B cell (primary cell): ENCODE data around the gene TLR10. TPM values are rescaled to one million over a fixed set of nuclear protein-coding genes. Genes with fewer than 3 reads are reported as not detected.

Source experiments
- ATAC-seq: fragments of 200-7000 bp; cut with Tn5 transposase; one replicate; pipeline ENCODE4 v1.10.0; 2021; ENCODE audit warnings: low read depth, mild to moderate bottlenecking, moderate number of reproducible peaks, moderate library complexity
- CTCF ChIA-PET: fragments of 350-600 bp; sonication (Branson Sonifier 250); formaldehyde crosslinking; loops from one replicate; lab custom pipeline; 2021; ENCODE audit warnings: antibody characterized with exemption, inconsistent platforms; lab: Charles Lee
- POLR2A ChIA-PET: fragments of 350-600 bp; sonication (Branson Sonifier 250); formaldehyde crosslinking; loops from one replicate; lab custom pipeline; 2021; ENCODE audit warnings: antibody characterized with exemption; lab: Charles Lee
- DNase-seq: peaks from one replicate; pipeline ENCODE4 v3.0.0; 2013
- H2AFZ ChIP-seq: 2 replicates; pipeline ENCODE4 v1.6.1; 2012; ENCODE audit warnings: mild to moderate bottlenecking, low read depth, low read length; ENCODE audit not compliant: insufficient read depth, poor library complexity, severe bottlenecking
- H3K27ac ChIP-seq, 2 donors: 1 replicate in 1 of 2; 2 replicates in 1 of 2; pipeline ENCODE4 v1.5.1; 2012 to 2013; ENCODE audit warnings: low read length in 2 of 2, mild to moderate bottlenecking in 2 of 2, moderate library complexity in 1 of 2
- H3K27me3 ChIP-seq, 4 experiments: fragments of 200-600 bp in 1 of 4; sonication (generic) in 1 of 4; replicated peaks in 1 of 4; 1 replicate in 2 of 4; 2 replicates in 2 of 4; pipeline versions ENCODE4 v1.6.1 to v1.7.0; 2013 to 2016; ENCODE audit warnings: low read length in 3 of 4, mild to moderate bottlenecking in 2 of 4, mixed read lengths in 1 of 4, moderate library complexity in 1 of 4; ENCODE audit not compliant: insufficient read depth in 4 of 4, control insufficient read depth in 3 of 4; ENCODE audit errors: control extremely low read depth in 1 of 4
- H3K36me3 ChIP-seq, 2 experiments: replicated peaks in 1 of 2; 1 replicate in 1 of 2; 2 replicates in 1 of 2; pipeline versions ENCODE4 v1.6.1 to v1.7.1; 2013; ENCODE audit warnings: low read length in 1 of 2; ENCODE audit not compliant: insufficient read depth in 2 of 2, control insufficient read depth in 1 of 2; ENCODE audit errors: control extremely low read depth in 1 of 2, extremely low read depth in 1 of 2
- H3K4me1 ChIP-seq, 2 donors: fragments of 200-600 bp in 1 of 2; sonication (generic) in 1 of 2; 1 replicate in 1 of 2; 2 replicates in 1 of 2; pipeline versions ENCODE4 v1.5.1 to v1.6.1; 2013 to 2017; ENCODE audit warnings: low read length in 2 of 2; ENCODE audit not compliant: control insufficient read depth in 2 of 2, insufficient read depth in 2 of 2
- H3K4me2 ChIP-seq: replicated peaks from 2 replicates; pipeline ENCODE3; 2012; ENCODE audit warnings: mild to moderate bottlenecking, low read depth, low read length; ENCODE audit not compliant: poor library complexity, severe bottlenecking
- H3K4me3 ChIP-seq, 5 experiments: fragments of 200-600 bp in 1 of 5; sonication (generic) in 1 of 5; 1 replicate in 3 of 5; 2 replicates in 2 of 5; pipeline versions ENCODE4 v1.5.1 to v1.7.0; 2011 to 2016; ENCODE audit warnings: low read length in 4 of 5, mild to moderate bottlenecking in 4 of 5, low read depth in 2 of 5, control low read depth in 1 of 5, moderate library complexity in 1 of 5; ENCODE audit not compliant: insufficient read depth in 1 of 5; ENCODE audit errors: control extremely low read depth in 1 of 5, extremely low read depth in 1 of 5
- H3K79me2 ChIP-seq: fragments of 200-600 bp; sonication (generic); one replicate; pipeline ENCODE4 v1.6.0; 2016; ENCODE audit warnings: low read length; ENCODE audit not compliant: control insufficient read depth, insufficient read depth
- H3K9ac ChIP-seq: fragments of 200-600 bp; sonication (generic); 2 replicates; pipeline ENCODE4 v1.6.1; 2017; ENCODE audit warnings: mild to moderate bottlenecking, low read length, moderate library complexity
- H3K9me3 ChIP-seq, 3 donors: one replicate each; pipeline versions ENCODE4 v1.6.1 to v1.7.1; 2013; ENCODE audit warnings: low read length in 2 of 3; ENCODE audit not compliant: control insufficient read depth in 2 of 3, insufficient read depth in 1 of 3; ENCODE audit errors: control extremely low read depth in 1 of 3
- H4K20me1 ChIP-seq: 2 replicates; pipeline ENCODE4 v1.6.0; 2012; ENCODE audit warnings: mild to moderate bottlenecking, low read length; ENCODE audit not compliant: insufficient read depth, control insufficient read depth, poor library complexity, severe bottlenecking
- H3K27ac Mint-ChIP-seq: one replicate; pipeline ENCODE4 v1.8.0; 2021; ENCODE audit warnings: mixed read lengths
- H3K27me3 Mint-ChIP-seq: one replicate; pipeline ENCODE4 v1.8.0; 2021; ENCODE audit warnings: mixed read lengths
- H3K4me1 Mint-ChIP-seq: one replicate; pipeline ENCODE4 v1.8.0; 2021; ENCODE audit warnings: mixed read lengths
- H3K4me3 Mint-ChIP-seq: one replicate; pipeline ENCODE4 v1.8.0; 2021; ENCODE audit warnings: mixed read lengths
- H3K9me3 Mint-ChIP-seq: one replicate; pipeline ENCODE4 v1.8.0; 2022; ENCODE audit warnings: mixed read lengths; ENCODE audit not compliant: insufficient read depth
- EZH2 ChIP-seq: IDR thresholded peaks from 2 replicates; pipeline ENCODE4 v1.6.1; 2012; ENCODE audit warnings: borderline replicate concordance, low read depth, mild to moderate bottlenecking, moderate library complexity, low read length; ENCODE audit not compliant: insufficient read depth, poor library complexity, severe bottlenecking
- WGBS: methylation state at CpG from one replicate; pipeline ENCODE4 v1.1.5; 2013; ENCODE audit warnings: missing lambda C conversion rate; ENCODE audit not compliant: insufficient coverage; 5-methylcytosine and 5-hydroxymethylcytosine counted together
- intact Hi-C: fragments of 100-400 bp; cut with micrococcal nuclease; formaldehyde crosslinking; loops from one replicate; pipeline ENCODE4 v1.10.0; 2022
- polyA plus RNA-seq: library from polyadenylated mRNA; depleted of rRNA; stranded (reverse); fragments of >200 nt; gene quantifications from 2 replicates; pipeline ENCODE4 v1.2.3, GENCODE V29; 2012
- total RNA-seq, 2 donors: library from RNA; stranded (reverse); fragments of 120-200 nt in 1 of 2; gene quantifications; 1 replicate in 1 of 2; 2 replicates in 1 of 2; pipeline versions ENCODE4 v1.2.3 to v1.2.4, GENCODE V29; 2013 to 2022
- TF ChIP-seq, protein P1 (sequence below): fragments of 200-600 bp; IDR thresholded peaks from one replicate; pipeline ENCODE4 v1.8.0; 2022; ENCODE audit warnings: antibody characterized with exemption, mild to moderate bottlenecking

Gene TLR10
- total and polyA plus RNA-seq, 2 donors (not counting 1 experiment from before 2014, with no cell fraction given): 48.0 to 51.5 TPM

DNA sequence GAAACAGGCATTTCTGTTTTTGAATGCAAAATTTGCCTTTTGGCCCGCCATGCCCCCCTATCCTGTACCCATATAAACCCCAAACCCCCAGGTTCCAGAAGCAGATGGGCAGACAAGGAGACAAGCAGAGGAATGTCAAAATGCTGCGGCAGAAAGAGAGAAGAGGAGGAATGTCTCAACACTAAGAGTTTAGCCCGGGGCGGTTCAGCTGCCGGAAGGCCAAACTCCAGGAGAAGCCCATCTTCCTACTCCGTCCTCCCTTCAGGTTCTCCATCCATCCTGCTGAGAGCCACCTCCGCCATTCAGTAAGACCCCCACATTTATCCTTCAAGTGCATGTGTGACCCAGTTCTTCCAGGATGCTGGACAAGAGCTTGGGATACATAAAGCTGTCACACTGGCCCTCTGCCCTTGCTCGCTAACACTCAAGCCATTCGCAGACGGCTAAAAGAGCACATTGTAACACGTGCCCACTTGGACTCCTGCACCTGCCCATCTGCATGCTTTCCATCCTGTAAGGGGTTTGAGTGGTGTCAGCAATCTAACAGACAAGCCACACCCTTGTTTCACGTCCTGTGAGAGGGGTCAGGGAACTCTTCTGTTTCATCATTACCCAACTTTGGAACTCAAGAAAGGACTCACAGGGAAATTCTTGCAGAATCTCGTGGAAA is 31.3 kb downstream of the TLR10 start:
- Histone ChIP-seq H3K4me2 (no peak overlapping the region), H3K4me3 (no peak overlapping the region), H2AFZ (no peak overlapping the region), H3K27ac (no peak overlapping the region), H3K4me1 (peaks cover 0 to 10% of the 10 kb centered on the region in 2 donors), H4K20me1 (no peaks in the 10 kb centered on the region), H3K9ac (no peak overlapping the region), H3K9me3 (peaks cover 1 to 25% (median 21%) of the 10 kb centered on the region in 3 donors), H3K79me2 (peaks cover 5% of the 10 kb centered on the region), H3K36me3 (no peaks in the 10 kb centered on the region), H3K27me3 (no peaks in the 10 kb centered on the region)
- H3K27me3 Mint-ChIP-seq: no peaks in the 10 kb centered on the region
- ChIA-PET POLR2A (no interaction called here), CTCF (interaction anchor here (1.0 kb wide), 1 partner anchor 109 kb away, joined by 3 read pairs; no protein-coding TSS in a partner anchor)
- TF ChIP-seq EZH2: no peak
- TF ChIP-seq, protein P1, sequence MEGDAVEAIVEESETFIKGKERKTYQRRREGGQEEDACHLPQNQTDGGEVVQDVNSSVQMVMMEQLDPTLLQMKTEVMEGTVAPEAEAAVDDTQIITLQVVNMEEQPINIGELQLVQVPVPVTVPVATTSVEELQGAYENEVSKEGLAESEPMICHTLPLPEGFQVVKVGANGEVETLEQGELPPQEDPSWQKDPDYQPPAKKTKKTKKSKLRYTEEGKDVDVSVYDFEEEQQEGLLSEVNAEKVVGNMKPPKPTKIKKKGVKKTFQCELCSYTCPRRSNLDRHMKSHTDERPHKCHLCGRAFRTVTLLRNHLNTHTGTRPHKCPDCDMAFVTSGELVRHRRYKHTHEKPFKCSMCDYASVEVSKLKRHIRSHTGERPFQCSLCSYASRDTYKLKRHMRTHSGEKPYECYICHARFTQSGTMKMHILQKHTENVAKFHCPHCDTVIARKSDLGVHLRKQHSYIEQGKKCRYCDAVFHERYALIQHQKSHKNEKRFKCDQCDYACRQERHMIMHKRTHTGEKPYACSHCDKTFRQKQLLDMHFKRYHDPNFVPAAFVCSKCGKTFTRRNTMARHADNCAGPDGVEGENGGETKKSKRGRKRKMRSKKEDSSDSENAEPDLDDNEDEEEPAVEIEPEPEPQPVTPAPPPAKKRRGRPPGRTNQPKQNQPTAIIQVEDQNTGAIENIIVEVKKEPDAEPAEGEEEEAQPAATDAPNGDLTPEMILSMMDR: no peak
- H3K4me3 Mint-ChIP-seq: no peak overlapping the region
- intact Hi-C loops: no loop called here
- DNase-seq (no peak), ATAC-seq (no peak)
- H3K9me3 Mint-ChIP-seq: peaks cover 9% of the 10 kb centered on the region
- no peak overlapping the region for H3K27ac Mint-ChIP-seq
- WGBS: 92% methylated on average over 8 of the region's 13 CpGs
- H3K4me1 Mint-ChIP-seq: peaks cover 6% of the 10 kb centered on the region

DNA sequence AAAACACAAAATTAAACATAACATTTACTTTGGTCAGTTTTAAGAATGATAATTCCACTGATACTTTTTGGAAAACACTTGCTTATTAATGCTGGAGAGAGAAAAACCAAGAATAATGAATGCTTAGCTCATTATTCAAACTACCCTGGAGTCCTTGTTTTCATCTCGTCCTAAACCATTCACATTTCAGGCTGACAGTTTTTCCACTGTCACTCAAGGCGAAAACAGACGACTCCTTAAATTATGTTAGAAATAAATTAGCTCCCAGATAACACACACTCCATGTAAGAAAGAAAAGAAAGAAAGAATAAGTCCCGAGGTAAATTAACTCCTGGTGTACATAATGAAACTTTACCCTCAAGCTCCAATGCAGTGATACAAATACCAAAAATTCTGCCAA is 33.5 kb downstream of the TLR10 start:
- Histone ChIP-seq H3K79me2 (no peaks in the 10 kb centered on the region), H3K9me3 (peaks cover 1 to 27% (median 27%) of the 10 kb centered on the region in 3 donors), H3K4me1 (peaks cover under 1 to 14% of the 10 kb centered on the region in 2 donors), H3K9ac (no peak overlapping the region), H4K20me1 (no peaks in the 10 kb centered on the region), H2AFZ (no peak overlapping the region), H3K4me3 (no peak overlapping the region), H3K36me3 (no peaks in the 10 kb centered on the region), H3K27me3 (no peaks in the 10 kb centered on the region), H3K27ac (no peak overlapping the region), H3K4me2 (no peak overlapping the region)
- peaks cover 9% of the 10 kb centered on the region for H3K9me3 Mint-ChIP-seq
- DNase-seq: no peak
- no CpG with 5 or more reads among the region's 4 CpGs for WGBS
- H3K27me3 Mint-ChIP-seq: no peaks in the 10 kb centered on the region
- ChIA-PET CTCF (interaction anchor here (0.5 to 1.5 kb wide), 3 partner anchors 9 to 278 kb away, joined by 3 to 4 read pairs (median 4); no protein-coding TSS in a partner anchor), POLR2A (no interaction called here)
- intact Hi-C loops: no loop called here
- H3K4me3 Mint-ChIP-seq: no peak overlapping the region
- ATAC-seq: no peak
- TF ChIP-seq EZH2: no peak
- no peak overlapping the region for H3K27ac Mint-ChIP-seq
- H3K4me1 Mint-ChIP-seq: peaks cover 6% of the 10 kb centered on the region
